MM.1S (cell line): ENCODE data around the gene SUSD1.

Source experiments
- CTCF ChIP-seq: fragments of 300-600 bp; sonication (generic); IDR thresholded peaks from 2 replicates; pipeline ENCODE4 v1.5.1; 2016; ENCODE audit warnings: antibody characterized with exemption, low read length, mixed read lengths
- EZH2 ChIP-seq: fragments of 300-600 bp; sonication (generic); optimal IDR thresholded peaks from 2 replicates; pipeline ENCODE3; 2017; ENCODE audit warnings: low read depth, mild to moderate bottlenecking, antibody characterized with exemption, low read length, mixed read lengths
- EZH2phosphoT487 ChIP-seq: fragments of 300-600 bp; sonication (generic); IDR thresholded peaks from 2 replicates; pipeline ENCODE4 v1.6.1; 2018; ENCODE audit warnings: antibody characterized with exemption, low read length

- TF ChIP-seq CTCF (no peak), EZH2 (no peak), EZH2phosphoT487 (no peak)
Observed at GRCh38 chr9:112087506-112087905, 87.6 kb downstream of the SUSD1 start.
